HUES48 (cell line): Measurements from ENCODE around the gene C17orf50.
"Not testable (repeated sequence)": the region's sequence is repeated elsewhere in the genome, so short reads cannot be mapped to it uniquely, and the experiment has no call there.

Experiments
- H3K27ac ChIP-seq: one replicate; pipeline ENCODE4 v1.7.0; 2013; ENCODE audit warnings: low read depth, low read length, inconsistent platforms
- H3K27me3 ChIP-seq: 2 replicates; pipeline ENCODE4 v1.6.1; 2013; ENCODE audit warnings: mild to moderate bottlenecking, low read length; ENCODE audit not compliant: control insufficient read depth, insufficient read depth
- H3K36me3 ChIP-seq: 2 replicates; pipeline ENCODE4 v1.6.1; 2013; ENCODE audit warnings: low read length; ENCODE audit not compliant: control insufficient read depth, insufficient read depth
- H3K4me1 ChIP-seq: 2 replicates; pipeline ENCODE4 v1.6.1; 2013; ENCODE audit warnings: mild to moderate bottlenecking, low read length; ENCODE audit not compliant: control insufficient read depth, insufficient read depth
- H3K4me3 ChIP-seq: 2 replicates; pipeline ENCODE4 v1.5.1; 2013; ENCODE audit warnings: mild to moderate bottlenecking, low read depth, low read length
- H3K9ac ChIP-seq: 2 replicates; pipeline ENCODE4 v1.6.1; 2013; ENCODE audit warnings: mild to moderate bottlenecking, low read depth, low read length, moderate library complexity
- H3K9me3 ChIP-seq: 2 replicates; pipeline ENCODE4 v1.6.1; 2013; ENCODE audit warnings: low read length; ENCODE audit not compliant: control insufficient read depth, insufficient read depth

The C17orf50 gene

GRCh38 chr17:35745246-35745645, 15.4 kb upstream of the C17orf50 start:
- Histone ChIP-seq H3K4me1 (no peaks in the 10 kb centered on the region), H3K9ac (no peak overlapping the region), H3K36me3 (no peaks in the 10 kb centered on the region), H3K27me3 (peaks cover 46% of the 10 kb centered on the region), H3K9me3 (0 out of 2 replicates have a peak, but pooled peaks cover 5% of the 10 kb centered on the region), H3K27ac (no peak overlapping the region), H3K4me3 (no peak overlapping the region)

GRCh38 chr17:35745749-35746320, 14.9 kb upstream of the C17orf50 start:
- Histone ChIP-seq H3K27me3 (peaks cover 43% of the 10 kb centered on the region), H3K9me3 (no peaks in the 10 kb centered on the region), H3K4me3 (no peak overlapping the region), H3K9ac (no peak overlapping the region), H3K36me3 (no peaks in the 10 kb centered on the region), H3K27ac (no peak overlapping the region), H3K4me1 (no peaks in the 10 kb centered on the region)

GRCh38 chr17:35747540-35748017, 13.1 kb upstream of the C17orf50 start:
- H3K27me3 ChIP-seq, result peaks cover 25% of the 10 kb centered on the region
- no peak overlapping the region for H3K27ac ChIP-seq
- no peak overlapping the region for H3K4me3 ChIP-seq
- no peak overlapping the region for H3K9ac ChIP-seq
- H3K9me3 ChIP-seq, result no peaks in the 10 kb centered on the region
- H3K36me3 ChIP-seq, result no peaks in the 10 kb centered on the region
- no peaks in the 10 kb centered on the region for H3K4me1 ChIP-seq

- Histone ChIP-seq H3K27ac (no peak overlapping the region), H3K9ac (no peak overlapping the region), H3K4me3 (no peak overlapping the region), H3K36me3 (no peaks in the 10 kb centered on the region), H3K4me1 (no peaks in the 10 kb centered on the region), H3K27me3 (peaks cover 17% of the 10 kb centered on the region), H3K9me3 (no peaks in the 10 kb centered on the region)
Observed at GRCh38 chr17:35748341-35748841, 12.3 kb upstream of the C17orf50 start.

GRCh38 chr17:35748979-35749378, 11.7 kb upstream of the C17orf50 start:
- Histone ChIP-seq H3K4me3 (no peak overlapping the region), H3K9me3 (no peaks in the 10 kb centered on the region), H3K27me3 (peaks cover 13% of the 10 kb centered on the region), H3K9ac (no peak overlapping the region), H3K36me3 (no peaks in the 10 kb centered on the region), H3K27ac (no peak overlapping the region), H3K4me1 (no peaks in the 10 kb centered on the region)

- H3K27ac ChIP-seq, result no peak overlapping the region
- H3K4me1 ChIP-seq, result no peaks in the 10 kb centered on the region
- H3K36me3 ChIP-seq, result no peaks in the 10 kb centered on the region
- H3K9ac ChIP-seq, result no peak overlapping the region
- H3K4me3 ChIP-seq, result peak overlapping the region; percentile 37; the same call in 1 of the 2 replicates
- peaks cover 13% of the 10 kb centered on the region for H3K27me3 ChIP-seq
- no peaks in the 10 kb centered on the region for H3K9me3 ChIP-seq
Observed at GRCh38 chr17:35749560-35750412, 10.9 kb upstream of the C17orf50 start.

- Histone ChIP-seq H3K36me3 (no peaks in the 10 kb centered on the region), H3K27me3 (peaks cover 13% of the 10 kb centered on the region), H3K9ac (no peak overlapping the region), H3K4me3 (no peak overlapping the region), H3K4me1 (no peaks in the 10 kb centered on the region), H3K9me3 (no peaks in the 10 kb centered on the region), H3K27ac (no peak overlapping the region)
Observed at GRCh38 chr17:35750526-35751395, 9.9 kb upstream of the C17orf50 start.

GRCh38 chr17:35751541-35751940, 9.1 kb upstream of the C17orf50 start:
- not testable (repeated sequence) for H3K9ac ChIP-seq, H3K36me3 ChIP-seq, H3K9me3 ChIP-seq, H3K4me3 ChIP-seq, H3K4me1 ChIP-seq, H3K27ac ChIP-seq
- peaks cover 13% of the 10 kb centered on the region for H3K27me3 ChIP-seq

- H3K36me3 ChIP-seq, result no peaks in the 10 kb centered on the region
- H3K4me1 ChIP-seq, result no peaks in the 10 kb centered on the region
- H3K27ac ChIP-seq, result no peak overlapping the region
- H3K4me3 ChIP-seq, result no peak overlapping the region
- no peak overlapping the region for H3K9ac ChIP-seq
- H3K9me3 ChIP-seq, result no peaks in the 10 kb centered on the region
- H3K27me3 ChIP-seq, result peaks cover 13% of the 10 kb centered on the region
Observed at GRCh38 chr17:35752471-35752870, 8.2 kb upstream of the C17orf50 start.

GRCh38 chr17:35752945-35753764, 7.5 kb upstream of the C17orf50 start, which contains the start of gene GAS2L2:
TSS of gene GAS2L2 (minus strand) at chr17:35753239. CDS start at chr17:35752850, 389 bp downstream.
- Histone ChIP-seq H3K9ac (no peak within 1 kb of the TSS), H3K4me3 (no peak within 1 kb of the TSS), H3K27ac (no peak within 1 kb of the TSS), H3K27me3 (peaks cover 13% of the 10 kb centered on the region), H3K4me1 (no peaks in the 10 kb centered on the region), H3K9me3 (no peaks in the 10 kb centered on the region), H3K36me3 (no peaks in the 10 kb centered on the region)
